Measurements from ENCODE around the gene AOPEP.

DNA sequence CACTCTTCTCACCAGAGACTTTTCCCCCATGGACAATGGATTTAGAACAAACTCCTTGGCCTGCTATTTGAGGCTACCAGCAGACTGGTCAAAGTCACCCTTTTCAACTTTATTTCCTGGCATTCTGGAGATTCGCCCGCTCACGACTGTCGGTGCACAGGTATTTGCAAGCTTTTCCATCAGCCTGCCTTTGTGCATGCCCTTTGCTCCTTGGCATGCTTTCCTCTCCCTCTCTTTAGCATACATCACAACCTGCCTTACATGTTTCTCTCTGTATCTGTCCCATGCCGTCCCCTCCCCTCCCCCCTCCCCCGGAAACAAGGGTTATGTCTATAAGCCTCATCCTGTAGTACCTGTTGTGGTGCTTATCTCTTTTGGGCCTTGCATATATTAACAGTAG is 257.1 kb downstream of the AOPEP start:
- no peak for TF ChIP-seq MEF2A (IDR thresholded peaks at IDR 0.05; ENCODE audit: borderline replicate concordance, low read depth)
- TF ChIP-seq, protein P1, sequence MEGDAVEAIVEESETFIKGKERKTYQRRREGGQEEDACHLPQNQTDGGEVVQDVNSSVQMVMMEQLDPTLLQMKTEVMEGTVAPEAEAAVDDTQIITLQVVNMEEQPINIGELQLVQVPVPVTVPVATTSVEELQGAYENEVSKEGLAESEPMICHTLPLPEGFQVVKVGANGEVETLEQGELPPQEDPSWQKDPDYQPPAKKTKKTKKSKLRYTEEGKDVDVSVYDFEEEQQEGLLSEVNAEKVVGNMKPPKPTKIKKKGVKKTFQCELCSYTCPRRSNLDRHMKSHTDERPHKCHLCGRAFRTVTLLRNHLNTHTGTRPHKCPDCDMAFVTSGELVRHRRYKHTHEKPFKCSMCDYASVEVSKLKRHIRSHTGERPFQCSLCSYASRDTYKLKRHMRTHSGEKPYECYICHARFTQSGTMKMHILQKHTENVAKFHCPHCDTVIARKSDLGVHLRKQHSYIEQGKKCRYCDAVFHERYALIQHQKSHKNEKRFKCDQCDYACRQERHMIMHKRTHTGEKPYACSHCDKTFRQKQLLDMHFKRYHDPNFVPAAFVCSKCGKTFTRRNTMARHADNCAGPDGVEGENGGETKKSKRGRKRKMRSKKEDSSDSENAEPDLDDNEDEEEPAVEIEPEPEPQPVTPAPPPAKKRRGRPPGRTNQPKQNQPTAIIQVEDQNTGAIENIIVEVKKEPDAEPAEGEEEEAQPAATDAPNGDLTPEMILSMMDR (IDR thresholded peaks at IDR 0.05), result no peak
